OCI-LY3 (cell line): ENCODE data around the gene CCDC27.

Source experiments
- H2AFZ ChIP-seq: fragments of 200-600, 300-600 bp; shearing (Covaris generic); 2 replicates; pipeline ENCODE4 v1.6.0; 2014; ENCODE audit warnings: antibody characterized with exemption, low read depth, low read length
- H3K27ac ChIP-seq: fragments of 200-600, 300-600 bp; sonication (generic); 2 replicates; pipeline ENCODE4 v1.5.1; 2014; ENCODE audit warnings: mild to moderate bottlenecking, low read length, moderate library complexity, mixed read lengths
- H3K27me3 ChIP-seq: fragments of 200-600, 300-600 bp; sonication (generic); 2 replicates; pipeline ENCODE4 v1.6.1; 2014; ENCODE audit warnings: low read depth, low read length, mixed read lengths
- H3K36me3 ChIP-seq: fragments of 200-600, 300-600 bp; sonication (generic); replicated peaks from 2 replicates; pipeline ENCODE3; 2014; ENCODE audit warnings: low read depth, low read length, mixed read lengths
- H3K4me1 ChIP-seq: fragments of 300-600, 200-600 bp; sonication (generic); 2 replicates; pipeline ENCODE4 v1.6.1; 2014; ENCODE audit warnings: low read length, mixed read lengths
- H3K4me2 ChIP-seq: fragments of 200-600, 300-600 bp; sonication (generic); 2 replicates; pipeline ENCODE4 v1.6.1; 2014; ENCODE audit warnings: low read length, mixed read lengths
- H3K4me3 ChIP-seq: fragments of 300-600, 200-600 bp; sonication (generic); 2 replicates; pipeline ENCODE4 v1.5.1; 2014; ENCODE audit warnings: antibody characterized with exemption, mild to moderate bottlenecking, low read length, moderate library complexity
- H3K79me2 ChIP-seq: fragments of 300-600, 200-600 bp; shearing (Covaris generic); 2 replicates; pipeline ENCODE4 v1.6.1; 2014; ENCODE audit warnings: mild to moderate bottlenecking, low read length, mixed read lengths
- H3K9ac ChIP-seq: fragments of 300-600, 200-600 bp; shearing (Covaris generic); 2 replicates; pipeline ENCODE4 v1.6.0; 2014; ENCODE audit warnings: mild to moderate bottlenecking, low read length, moderate library complexity
- H3K9me3 ChIP-seq: fragments of 200-600, 300-600 bp; shearing (Covaris generic); 2 replicates; pipeline ENCODE4 v1.6.1; 2014; ENCODE audit warnings: low read length, mixed read lengths; ENCODE audit not compliant: insufficient read depth
- H4K20me1 ChIP-seq: fragments of 200-600, 300-600 bp; sonication (generic); 2 replicates; pipeline ENCODE4 v1.6.1; 2016; ENCODE audit warnings: low read length, mixed read lengths; ENCODE audit not compliant: insufficient read depth
- CTCF ChIP-seq: fragments of 200-600, 300-600 bp; sonication (generic); IDR thresholded peaks from 2 replicates; pipeline ENCODE4 v1.5.1; 2014; ENCODE audit warnings: antibody characterized with exemption, low read length, low read depth
- EZH2phosphoT487 ChIP-seq: fragments of 200-600 bp; shearing (Covaris generic); IDR thresholded peaks from 2 replicates; pipeline ENCODE4 v1.6.1; 2018; ENCODE audit warnings: antibody characterized with exemption, mixed run types, low read depth

Gene CCDC27

GRCh38 chr1:3716351-3716750, 35.9 kb upstream of the CCDC27 start:
- Histone ChIP-seq H4K20me1 (no peaks in the 10 kb centered on the region), H3K4me2 (no peak overlapping the region), H3K79me2 (no peaks in the 10 kb centered on the region), H3K36me3 (no peaks in the 10 kb centered on the region), H3K9me3 (no peaks in the 10 kb centered on the region), H3K27ac (no peak overlapping the region), H3K9ac (no peak overlapping the region), H3K4me1 (peaks cover 12% of the 10 kb centered on the region), H3K27me3 (peaks cover 29% of the 10 kb centered on the region), H2AFZ (no peak overlapping the region), H3K4me3 (no peak overlapping the region)
- TF ChIP-seq CTCF = no peak
- no peak for TF ChIP-seq EZH2phosphoT487

DNA sequence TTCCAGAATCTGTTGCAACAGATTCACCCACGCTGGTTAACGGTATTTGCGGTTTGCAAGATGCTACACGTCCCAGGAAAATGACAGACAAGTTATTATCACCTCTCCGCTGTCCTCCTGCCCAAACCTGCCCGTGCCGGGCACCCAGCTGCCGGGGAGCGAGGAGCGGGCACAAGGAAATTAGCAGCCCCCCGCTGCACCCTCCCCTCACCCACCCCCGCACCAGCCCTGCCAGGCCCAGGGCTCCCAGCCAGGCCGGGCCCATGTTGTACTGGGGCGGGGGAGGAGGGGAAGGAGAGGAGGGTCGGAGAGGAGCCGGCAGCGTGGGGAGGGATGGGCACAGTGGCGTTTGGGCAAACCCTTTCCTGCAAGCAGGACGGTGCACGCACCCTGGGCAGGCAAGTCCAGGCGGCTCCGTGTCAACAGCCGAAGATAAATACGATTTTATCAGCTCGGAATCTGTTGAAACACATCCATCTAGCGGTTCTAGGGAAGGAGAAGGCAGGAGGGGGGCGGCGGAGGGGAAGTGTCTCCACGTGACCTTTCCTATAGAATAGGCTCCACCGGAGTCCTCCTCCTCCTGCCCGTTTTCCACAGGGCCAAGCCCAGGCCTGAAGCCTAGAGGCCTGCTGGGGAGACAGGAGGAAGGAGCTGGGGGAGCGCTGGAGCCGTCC, 35.1 kb upstream of the CCDC27 start:
- Histone ChIP-seq H4K20me1 (no peaks in the 10 kb centered on the region), H3K9me3 (no peaks in the 10 kb centered on the region), H3K4me2 (no peak overlapping the region), H3K79me2 (no peaks in the 10 kb centered on the region), H3K4me3 (no peak overlapping the region), H3K27ac (no peak overlapping the region), H3K27me3 (peaks cover 21% of the 10 kb centered on the region), H2AFZ (no peak overlapping the region), H3K36me3 (no peaks in the 10 kb centered on the region), H3K4me1 (peaks cover 12% of the 10 kb centered on the region), H3K9ac (no peak overlapping the region)
- TF ChIP-seq CTCF (no peak), EZH2phosphoT487 (no peak)

GRCh38 chr1:3717715-3718601, 34.3 kb upstream of the CCDC27 start:
- no peak overlapping the region for H3K4me2 ChIP-seq
- no peak overlapping the region for H3K9ac ChIP-seq
- no peaks in the 10 kb centered on the region for H3K9me3 ChIP-seq
- H3K79me2 ChIP-seq = no peaks in the 10 kb centered on the region
- no peaks in the 10 kb centered on the region for H4K20me1 ChIP-seq
- H3K27me3 ChIP-seq = peaks cover 13% of the 10 kb centered on the region
- no peak overlapping the region for H2AFZ ChIP-seq
- H3K4me3 ChIP-seq = no peak overlapping the region
- peaks cover 12% of the 10 kb centered on the region for H3K4me1 ChIP-seq
- TF ChIP-seq EZH2phosphoT487 = no peak
- no peak for TF ChIP-seq CTCF
- H3K36me3 ChIP-seq = no peaks in the 10 kb centered on the region
- no peak overlapping the region for H3K27ac ChIP-seq

DNA sequence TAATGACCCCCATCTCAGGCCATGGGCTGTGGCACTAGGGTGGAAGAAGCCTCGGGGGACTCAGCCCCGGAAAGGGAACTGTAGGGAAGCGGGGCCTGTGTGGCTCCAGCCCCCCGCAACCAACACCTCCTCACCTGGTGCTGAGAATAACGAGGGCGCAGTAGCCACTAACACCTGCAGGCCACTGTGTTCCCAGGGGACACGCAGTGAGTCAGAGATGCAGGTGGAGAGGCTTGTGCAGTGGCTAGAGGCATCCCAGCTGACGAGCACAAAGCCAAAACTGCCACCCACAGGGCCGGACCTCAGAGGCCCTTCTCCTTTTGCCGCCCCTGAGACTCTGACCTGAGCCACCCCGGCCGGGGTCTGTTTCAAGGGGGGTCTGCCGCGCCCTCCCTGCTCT, 33.5 kb upstream of the CCDC27 start:
- Histone ChIP-seq H3K79me2 (no peaks in the 10 kb centered on the region), H3K4me2 (peak overlapping the region; percentile 54; the same call in 1 of the 2 replicates), H4K20me1 (no peaks in the 10 kb centered on the region), H2AFZ (no peak overlapping the region), H3K9ac (no peak overlapping the region), H3K27ac (no peak overlapping the region), H3K9me3 (no peaks in the 10 kb centered on the region), H3K27me3 (peaks cover 11% of the 10 kb centered on the region; the same call in 1 of the 2 replicates), H3K36me3 (no peaks in the 10 kb centered on the region), H3K4me3 (no peak overlapping the region), H3K4me1 (peaks cover 12% of the 10 kb centered on the region)
- TF ChIP-seq EZH2phosphoT487 (no peak), CTCF (no peak)
